H9 (cell line): ENCODE results near the gene TP53TG5. TPM values are rescaled to one million over a fixed set of nuclear protein-coding genes. Genes with fewer than 3 reads are reported as not detected.

Experiments
- DNase-seq: peaks from one replicate; pipeline ENCODE4 v3.0.0-alpha.2; 2017
- H2AFZ ChIP-seq: one replicate; pipeline ENCODE4 v1.6.1; 2013; ENCODE audit warnings: mild to moderate bottlenecking, low read length, control low read depth, moderate library complexity
- H2AK5ac ChIP-seq: 2 replicates; pipeline ENCODE4 v1.6.1; 2013; ENCODE audit warnings: low read length, control low read depth, mixed read lengths; ENCODE audit not compliant: insufficient read length
- H2BK120ac ChIP-seq: one replicate; pipeline ENCODE4 v1.6.1; 2013; ENCODE audit warnings: low read depth, mild to moderate bottlenecking, low read length, control low read depth, inconsistent platforms; ENCODE audit not compliant: poor library complexity, severe bottlenecking
- H2BK12ac ChIP-seq: 2 replicates; pipeline ENCODE4 v1.6.1; 2013; ENCODE audit warnings: low read length, control low read depth, mixed read lengths, low read depth; ENCODE audit not compliant: insufficient read length
- H2BK15ac ChIP-seq: 2 replicates; pipeline ENCODE4 v1.6.1; 2013; ENCODE audit warnings: low read depth, low read length, control low read depth
- H2BK20ac ChIP-seq: one replicate; pipeline ENCODE4 v1.6.1; 2013; ENCODE audit warnings: low read depth, mild to moderate bottlenecking, low read length, control low read depth, inconsistent platforms; ENCODE audit not compliant: poor library complexity, severe bottlenecking
- H2BK5ac ChIP-seq: 2 replicates; pipeline ENCODE4 v1.6.1; 2013; ENCODE audit warnings: low read length, control low read depth, mixed read lengths; ENCODE audit not compliant: insufficient read length
- H3K14ac ChIP-seq: 2 replicates; pipeline ENCODE4 v1.6.1; 2013; ENCODE audit warnings: low read length, control low read depth; ENCODE audit not compliant: insufficient read depth
- H3K18ac ChIP-seq: 2 replicates; pipeline ENCODE4 v1.6.1; 2013; ENCODE audit warnings: low read depth, mild to moderate bottlenecking, mixed read lengths, low read length, control low read depth; ENCODE audit not compliant: insufficient read length
- H3K23ac ChIP-seq: 2 replicates; pipeline ENCODE4 v1.6.1; 2013; ENCODE audit warnings: low read length, control low read depth, mixed read lengths, low read depth; ENCODE audit not compliant: insufficient read length
- H3K23me2 ChIP-seq: 2 replicates; pipeline ENCODE4 v1.6.1; 2013; ENCODE audit warnings: low read depth, mild to moderate bottlenecking, mixed read lengths, low read length, control low read depth; ENCODE audit not compliant: insufficient read length, poor library complexity, severe bottlenecking
- H3K27ac ChIP-seq: 2 replicates; pipeline ENCODE4 v1.5.1; 2013; ENCODE audit warnings: low read length, control low read depth, mixed read lengths, low read depth; ENCODE audit not compliant: insufficient read length
- H3K27me3 ChIP-seq: 2 replicates; pipeline ENCODE4 v1.6.1; 2013; ENCODE audit warnings: low read length, control low read depth, inconsistent platforms; ENCODE audit not compliant: insufficient read depth
- H3K4ac ChIP-seq: 2 replicates; pipeline ENCODE4 v1.6.1; 2013; ENCODE audit warnings: low read depth, mild to moderate bottlenecking, control low read depth, inconsistent platforms, low read length, moderate library complexity
- H3K4me1 ChIP-seq: 2 replicates; pipeline ENCODE4 v1.6.1; 2013; ENCODE audit warnings: low read length, control low read depth, inconsistent platforms; ENCODE audit not compliant: insufficient read depth
- H3K4me2 ChIP-seq: 2 replicates; pipeline ENCODE4 v1.6.1; 2013; ENCODE audit warnings: low read length, control low read depth, mixed read lengths; ENCODE audit not compliant: insufficient read length, insufficient read depth
- H3K56ac ChIP-seq: 2 replicates; pipeline ENCODE4 v1.6.1; 2013; ENCODE audit warnings: low read depth, mild to moderate bottlenecking, mixed read lengths, low read length, control low read depth; ENCODE audit not compliant: insufficient read length
- H3K79me1 ChIP-seq: 2 replicates; pipeline ENCODE4 v1.6.1; 2013; ENCODE audit warnings: low read depth, mild to moderate bottlenecking, moderate library complexity, low read length, control low read depth, inconsistent platforms; ENCODE audit not compliant: insufficient read depth, poor library complexity, severe bottlenecking
- H3K79me2 ChIP-seq: 2 replicates; pipeline ENCODE4 v1.6.1; 2013; ENCODE audit warnings: low read length, control low read depth, inconsistent platforms; ENCODE audit not compliant: insufficient read depth
- H3K9ac ChIP-seq: 2 replicates; pipeline ENCODE4 v1.6.1; 2013; ENCODE audit warnings: low read length, control low read depth, mixed read lengths; ENCODE audit not compliant: insufficient read length; ENCODE audit errors: extremely low read depth
- H3K9me3 ChIP-seq: one replicate; pipeline ENCODE4 v1.6.1; 2013; ENCODE audit warnings: low read depth, low read length, inconsistent platforms; ENCODE audit not compliant: control insufficient read depth
- H3T11ph ChIP-seq: one replicate; pipeline ENCODE4 v1.6.1; 2013; ENCODE audit warnings: mild to moderate bottlenecking, low read length, control low read depth, inconsistent platforms
- H4K20me1 ChIP-seq: one replicate; pipeline ENCODE4 v1.6.1; 2013; ENCODE audit not compliant: control insufficient read depth, insufficient read length, insufficient read depth
- H4K5ac ChIP-seq: 2 replicates; pipeline ENCODE4 v1.6.1; 2013; ENCODE audit warnings: low read depth, mild to moderate bottlenecking, mixed read lengths, low read length, control low read depth; ENCODE audit not compliant: insufficient read length
- H4K8ac ChIP-seq: replicated peaks from 2 replicates; pipeline ENCODE4 v1.6.1; 2013; ENCODE audit warnings: low read length, control low read depth, mixed read lengths, low read depth; ENCODE audit not compliant: insufficient read length
- H4K91ac ChIP-seq: 2 replicates; pipeline ENCODE4 v1.6.1; 2013; ENCODE audit warnings: low read depth, mild to moderate bottlenecking, moderate library complexity, mixed read lengths, low read length, control low read depth; ENCODE audit not compliant: insufficient read length
- H3K27ac Mint-ChIP-seq, 3 experiments: 2 replicates in 2 of 3; 3 replicates in 1 of 3; pipeline ENCODE4 v1.8.0; 2020 to 2021; ENCODE audit warnings: mixed read lengths in 3 of 3, mild to moderate bottlenecking in 1 of 3, moderate library complexity in 1 of 3
- H3K27me3 Mint-ChIP-seq: 2 replicates; pipeline ENCODE4 v1.8.0; 2021; ENCODE audit warnings: low read depth, mild to moderate bottlenecking, moderate library complexity, mixed read lengths
- H3K36me3 Mint-ChIP-seq, 3 experiments: 2 replicates in 2 of 3; 3 replicates in 1 of 3; pipeline ENCODE4 v1.8.0; 2020 to 2021; ENCODE audit warnings: low read depth in 3 of 3, mixed read lengths in 3 of 3; ENCODE audit not compliant: insufficient read depth in 1 of 3
- H3K4me1 Mint-ChIP-seq, 2 experiments: 2 replicates each; pipeline ENCODE4 v1.8.0; 2020; ENCODE audit warnings: mixed read lengths in 2 of 2
- H3K4me3 Mint-ChIP-seq, 2 experiments: 2 replicates in 1 of 2; 3 replicates in 1 of 2; pipeline ENCODE4 v1.8.0; 2020 to 2021; ENCODE audit warnings: mild to moderate bottlenecking in 2 of 2, mixed read lengths in 2 of 2, moderate library complexity in 1 of 2
- H3K9me3 Mint-ChIP-seq, 2 experiments: 2 replicates in 1 of 2; 3 replicates in 1 of 2; pipeline ENCODE4 v1.8.0; 2020; ENCODE audit warnings: mild to moderate bottlenecking in 2 of 2, mixed read lengths in 2 of 2, moderate library complexity in 1 of 2
- CTCF ChIP-seq: fragments of 200-600 bp; sonication (generic); conservative IDR thresholded peaks from 3 replicates; pipeline ENCODE4 v1.8.0; 2021; ENCODE audit warnings: antibody characterized with exemption, mild to moderate bottlenecking
- WGBS: extraction: QIAGEN DNeasy Blood & Tissue Kit; methylation state at CpG from one replicate; pipeline ENCODE4 v1.1.7; 2013; ENCODE audit warnings: missing lambda C conversion rate, low lambda C conversion rate, mixed read lengths; ENCODE audit not compliant: insufficient read length; ENCODE audit errors: extremely low coverage; 5-methylcytosine and 5-hydroxymethylcytosine counted together
- total RNA-seq: library from RNA; stranded (reverse); gene quantifications from 2 replicates; pipeline ENCODE4 v1.2.1, GENCODE V29; 2021

Gene TP53TG5
- total RNA-seq, 1 experiment from 2014 or later = not detected

DNA sequence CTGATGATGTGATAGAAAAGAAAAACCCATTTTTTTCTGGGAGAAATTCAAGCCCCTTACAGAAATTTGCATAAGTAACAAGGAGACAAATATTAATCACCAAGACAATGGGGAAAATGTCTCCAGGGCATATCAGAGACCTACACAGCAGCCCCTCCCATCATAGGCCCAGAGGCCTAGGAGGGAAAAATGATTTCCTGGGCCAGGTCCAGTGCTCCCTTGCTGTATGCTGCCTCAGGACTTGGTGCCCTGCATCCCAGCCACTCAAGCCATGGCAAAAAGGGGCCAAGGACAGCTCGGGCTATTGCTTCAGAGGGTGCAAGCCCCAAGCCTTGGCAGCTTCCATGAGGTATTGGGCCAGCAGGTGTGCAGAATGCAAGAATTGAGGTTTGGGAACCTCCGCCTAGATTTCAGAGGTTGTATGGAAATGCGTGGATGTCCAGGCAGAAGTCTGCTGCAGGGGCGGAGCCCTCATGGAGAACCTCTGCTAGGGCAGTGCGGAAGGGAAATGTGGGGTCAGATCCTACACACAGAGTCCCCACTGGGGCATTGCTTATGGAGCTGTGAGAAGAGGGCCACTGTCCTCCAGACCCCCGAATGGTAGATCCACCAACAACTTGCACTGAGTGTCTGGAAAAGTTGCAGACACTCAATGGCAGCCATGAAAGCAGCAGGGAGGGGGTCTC is 22.4 kb upstream of the TP53TG5 start:
- no peak overlapping the region for H3K18ac ChIP-seq
- H3K9me3 Mint-ChIP-seq = peaks cover 33 to 35% of the 10 kb centered on the region in 2 experiments

More for the DNA sequence above, 22.4 kb upstream of the TP53TG5 start:
- Histone ChIP-seq H3T11ph (no peak overlapping the region), H2AK5ac (no peak overlapping the region), H3K4me2 (no peak overlapping the region), H2BK15ac (no peak overlapping the region), H3K79me1 (no peaks in the 10 kb centered on the region), H3K4me1 (no peaks in the 10 kb centered on the region), H4K5ac (no peak overlapping the region), H3K56ac (no peak overlapping the region), H2AFZ (no peak overlapping the region), H3K23ac (no peak overlapping the region), H2BK120ac (no peak overlapping the region), H3K27me3 (peaks cover 3% of the 10 kb centered on the region; the same call in 1 of the 2 replicates), H4K8ac (no peak overlapping the region), H3K79me2 (no peaks in the 10 kb centered on the region), H3K27ac (no peak overlapping the region), H3K23me2 (peaks cover 1% of the 10 kb centered on the region), H3K9ac (no peak overlapping the region), H4K20me1 (no peaks in the 10 kb centered on the region), H4K91ac (no peak overlapping the region), H3K9me3 (no peaks in the 10 kb centered on the region), H2BK5ac (no peak overlapping the region), H2BK12ac (no peak overlapping the region), H3K4ac (no peak overlapping the region), H3K14ac (no peak overlapping the region), H2BK20ac (no peak overlapping the region)
- peaks cover 38% of the 10 kb centered on the region for H3K27me3 Mint-ChIP-seq
- H3K27ac Mint-ChIP-seq = no peak overlapping the region
- peaks cover 7 to 25% (median 19%) of the 10 kb centered on the region in 3 experiments; a peak in 6 of 7 replicates for H3K36me3 Mint-ChIP-seq
- H3K4me3 Mint-ChIP-seq = no peak overlapping the region
- WGBS = no CpG with 5 or more reads among the region's 6 CpGs
- DNase-seq = no peak
- TF ChIP-seq CTCF = no peak
- peaks cover 3 to 5% of the 10 kb centered on the region in 2 experiments for H3K4me1 Mint-ChIP-seq
